ENCODE measurements around the gene BBS9.
A peak's percentile ranks its signal among the peaks of the same experiment; 100 is the strongest.

BBS9 gene

GRCh38 chr7:33459340-33459751, 330.0 kb downstream of the BBS9 start:
- no peak overlapping the region for H3K4me2 ChIP-seq (ENCODE audit: low read depth, low read length, poor library complexity, severe bottlenecking)
- H3K27me3 ChIP-seq (ENCODE audit: low read length) = no peaks in the 10 kb centered on the region
- no peaks in the 10 kb centered on the region for H3K9me2 ChIP-seq (replicated peaks; ENCODE audit: insufficient read depth, low read length)
- H3K9me3 ChIP-seq (ENCODE audit: insufficient read depth, low read length) = no peaks in the 10 kb centered on the region
- H2AFZ ChIP-seq (ENCODE audit: low read depth, low read length, severe bottlenecking) = no peak overlapping the region
- no peaks in the 10 kb centered on the region for H4K20me1 ChIP-seq (ENCODE audit: low read depth, low read length)
- TF ChIP-seq CTCF (IDR thresholded peaks at IDR 0.05; ENCODE audit: insufficient read depth, low read length, poor library complexity, severe bottlenecking) (peak; percentile 17), EZH2phosphoT487 (conservative IDR thresholded peaks at IDR 0.05; ENCODE audit: low read length) (no peak)
- no peaks in the 10 kb centered on the region for H3K79me2 ChIP-seq (ENCODE audit: insufficient read depth, low read length)
- H3K4me3 ChIP-seq (ENCODE audit: insufficient read depth, low read length, poor library complexity, severe bottlenecking) = no peak overlapping the region
- no peak overlapping the region for H3K27ac ChIP-seq (ENCODE audit: low read depth, low read length)
- H3F3A ChIP-seq (ENCODE audit: insufficient read depth) = no peaks in the 10 kb centered on the region
- H3K9ac ChIP-seq (ENCODE audit: low read length) = no peak overlapping the region
- H3K36me3 ChIP-seq (ENCODE audit: low read length) = no peaks in the 10 kb centered on the region

- H3F3A ChIP-seq (ENCODE audit: insufficient read depth) = no peaks in the 10 kb centered on the region
- TF ChIP-seq CTCF (IDR thresholded peaks at IDR 0.05; ENCODE audit: insufficient read depth, low read length, poor library complexity, severe bottlenecking) (no peak), EZH2phosphoT487 (conservative IDR thresholded peaks at IDR 0.05; ENCODE audit: low read length) (no peak)
- H3K9me2 ChIP-seq (replicated peaks; ENCODE audit: insufficient read depth, low read length) = no peaks in the 10 kb centered on the region
- H3K9ac ChIP-seq (ENCODE audit: low read length) = no peak overlapping the region
- no peaks in the 10 kb centered on the region for H3K27me3 ChIP-seq (ENCODE audit: low read length)
- no peaks in the 10 kb centered on the region for H3K36me3 ChIP-seq (ENCODE audit: low read length)
- no peak overlapping the region for H3K4me2 ChIP-seq (ENCODE audit: low read depth, low read length, poor library complexity, severe bottlenecking)
- no peaks in the 10 kb centered on the region for H3K9me3 ChIP-seq (ENCODE audit: insufficient read depth, low read length)
- H2AFZ ChIP-seq (ENCODE audit: low read depth, low read length, severe bottlenecking) = no peak overlapping the region
- H4K20me1 ChIP-seq (ENCODE audit: low read depth, low read length) = no peaks in the 10 kb centered on the region
- H3K27ac ChIP-seq (ENCODE audit: low read depth, low read length) = no peak overlapping the region
- no peaks in the 10 kb centered on the region for H3K79me2 ChIP-seq (ENCODE audit: insufficient read depth, low read length)
- no peak overlapping the region for H3K4me3 ChIP-seq (ENCODE audit: insufficient read depth, low read length, poor library complexity, severe bottlenecking)
Measured at GRCh38 chr7:33463131-33463530, 333.8 kb downstream of the BBS9 start.

GRCh38 chr7:33466203-33466602, 336.8 kb downstream of the BBS9 start:
- Histone ChIP-seq H3K36me3 (ENCODE audit: low read length) (no peaks in the 10 kb centered on the region), H3K79me2 (ENCODE audit: insufficient read depth, low read length) (no peaks in the 10 kb centered on the region), H3K9ac (ENCODE audit: low read length) (no peak overlapping the region), H3K4me3 (ENCODE audit: insufficient read depth, low read length, poor library complexity, severe bottlenecking) (no peak overlapping the region), H3K27me3 (ENCODE audit: low read length) (no peaks in the 10 kb centered on the region), H4K20me1 (ENCODE audit: low read depth, low read length) (no peaks in the 10 kb centered on the region), H2AFZ (ENCODE audit: low read depth, low read length, severe bottlenecking) (no peak overlapping the region), H3F3A (ENCODE audit: insufficient read depth) (no peaks in the 10 kb centered on the region), H3K9me2 (replicated peaks; ENCODE audit: insufficient read depth, low read length) (no peaks in the 10 kb centered on the region), H3K27ac (ENCODE audit: low read depth, low read length) (no peak overlapping the region), H3K9me3 (ENCODE audit: insufficient read depth, low read length) (no peaks in the 10 kb centered on the region), H3K4me2 (ENCODE audit: low read depth, low read length, poor library complexity, severe bottlenecking) (no peak overlapping the region)
- TF ChIP-seq CTCF (IDR thresholded peaks at IDR 0.05; ENCODE audit: insufficient read depth, low read length, poor library complexity, severe bottlenecking) (no peak), EZH2phosphoT487 (conservative IDR thresholded peaks at IDR 0.05; ENCODE audit: low read length) (no peak)

Measured in SU-DHL-6 (cell line).